Measurements from ENCODE around the gene NPLOC4. TPM values are rescaled to one million over a fixed set of nuclear protein-coding genes. Genes with fewer than 3 reads are reported as not detected.

The NPLOC4 gene
- total and polyA plus RNA-seq, 5 experiments from 2014 or later, result 46.3 to 101 (median 57.8) TPM

GRCh38 chr17:81646869-81647600 is 10.1 kb upstream of the NPLOC4 start:
- no peak overlapping the region for H3K27ac Mint-ChIP-seq

GRCh38 chr17:81644976-81645952 is 8.4 kb upstream of the NPLOC4 start:
- H3K4me3 Mint-ChIP-seq, result no peak overlapping the region
- H3K9me3 Mint-ChIP-seq, result peaks cover 0 to 8% (median 0%) of the 10 kb centered on the region in 9 donors
- H3K27me3 Mint-ChIP-seq, result peaks cover 0 to 23% (median 3%) of the 10 kb centered on the region in 5 donors
- POLR2A ChIA-PET, result no interaction called here
- ATAC-seq (no peak), DNase-seq (peak in 1 of 10 donors; percentile 57)
- H3K36me3 Mint-ChIP-seq, result no peaks in the 10 kb centered on the region
- peaks cover 0 to 4% (median 0%) of the 10 kb centered on the region in 4 donors for H3K4me1 Mint-ChIP-seq
- H3K27ac Mint-ChIP-seq, result no peak overlapping the region

More at GRCh38 chr17:81646869-81647600, 10.1 kb upstream of the NPLOC4 start:
- H3K27me3 Mint-ChIP-seq, result peaks cover 4 to 37% (median 9%) of the 10 kb centered on the region in 5 donors
- no peak for ATAC-seq
- peaks cover 2 to 5% (median 3%) of the 10 kb centered on the region in 4 donors for H3K4me1 Mint-ChIP-seq
- no peak overlapping the region for H3K4me3 Mint-ChIP-seq
- H3K9me3 Mint-ChIP-seq, result peaks cover 0 to 8% (median 0%) of the 10 kb centered on the region in 9 donors
- H3K36me3 Mint-ChIP-seq, result no peaks in the 10 kb centered on the region
- peak in 1 of 10 donors; percentile 14 for DNase-seq
- POLR2A ChIA-PET, result interaction anchor here (0.6 to 0.8 kb wide), 2 partner anchors 20 to 46 kb away, joined by 3 read pairs; no protein-coding TSS in a partner anchor

- H3K4me1 Mint-ChIP-seq, result peaks cover 0 to 4% (median 0%) of the 10 kb centered on the region in 4 donors
Observed at GRCh38 chr17:81644496-81644895, 7.6 kb upstream of the NPLOC4 start.

GRCh38 chr17:81641825-81642489 is 5.0 kb upstream of the NPLOC4 start:
- Mint-ChIP-seq H3K4me1 (peaks cover 0 to 8% (median 5%) of the 10 kb centered on the region in 4 donors), H3K27ac (peak overlapping the region in 1 of 10 donors; percentile 65)
- POLR2A ChIA-PET, result no interaction called here

More at GRCh38 chr17:81644496-81644895, 7.6 kb upstream of the NPLOC4 start:
- no peak overlapping the region for H3K27ac Mint-ChIP-seq
- H3K4me3 Mint-ChIP-seq, result no peak overlapping the region
- POLR2A ChIA-PET, result no interaction called here
- DNase-seq (peak in 1 of 10 donors; percentile 28), ATAC-seq (no peak)
- H3K27me3 Mint-ChIP-seq, result peaks cover 0 to 17% (median 1%) of the 10 kb centered on the region in 5 donors
- peaks cover 0 to 3% (median 0%) of the 10 kb centered on the region in 9 donors for H3K9me3 Mint-ChIP-seq
- H3K36me3 Mint-ChIP-seq, result no peaks in the 10 kb centered on the region

GRCh38 chr17:81640011-81640410 is 3.1 kb upstream of the NPLOC4 start:
- H3K27me3 Mint-ChIP-seq, result no peaks in the 10 kb centered on the region
- no peaks in the 10 kb centered on the region for H3K36me3 Mint-ChIP-seq
- DNase-seq (no peak), ATAC-seq (no peak)
- H3K9me3 Mint-ChIP-seq, result no peaks in the 10 kb centered on the region
- H3K4me3 Mint-ChIP-seq, result peak overlapping the region in 1 of 10 donors; percentile 62
- POLR2A ChIA-PET, result no interaction called here
- peaks cover 11 to 19% (median 14%) of the 10 kb centered on the region in 4 donors for H3K4me1 Mint-ChIP-seq
- H3K27ac Mint-ChIP-seq, result peak overlapping the region in 1 of 10 donors; percentile 56

More at GRCh38 chr17:81641825-81642489, 5.0 kb upstream of the NPLOC4 start:
- Mint-ChIP-seq H3K9me3 (no peaks in the 10 kb centered on the region), H3K27me3 (no peaks in the 10 kb centered on the region), H3K4me3 (no peak overlapping the region), H3K36me3 (no peaks in the 10 kb centered on the region)
- ATAC-seq (no peak), DNase-seq (no peak)

GRCh38 chr17:81638683-81639082 is 1.8 kb upstream of the NPLOC4 start:
- DNase-seq, result no peak
- no peaks in the 10 kb centered on the region for H3K9me3 Mint-ChIP-seq
- no peaks in the 10 kb centered on the region for H3K27me3 Mint-ChIP-seq
- POLR2A ChIA-PET, result interaction anchor here (0.7 kb wide), 2 partner anchors 20 to 86 kb away, joined by 3 to 6 read pairs; no protein-coding TSS in a partner anchor
- H3K4me3 Mint-ChIP-seq, result peak overlapping the region in 9 of 10 donors; percentile 13 to 59 (median 31)
- H3K4me1 Mint-ChIP-seq, result peaks cover 11 to 26% (median 17%) of the 10 kb centered on the region in 4 donors
- H3K36me3 Mint-ChIP-seq, result no peaks in the 10 kb centered on the region
- ATAC-seq, result no peak
- H3K27ac Mint-ChIP-seq, result peak overlapping the region in 4 of 10 donors; percentile 14 to 75 (median 48)

GRCh38 chr17:81635973-81636504 is 873 bp downstream of the NPLOC4 start:
- Mint-ChIP-seq H3K36me3 (peaks cover 0 to 8% (median 0%) of the 10 kb centered on the region in 3 donors), H3K27me3 (no peaks in the 10 kb centered on the region), H3K4me1 (peaks cover 9 to 36% (median 20%) of the 10 kb centered on the region in 4 donors), H3K4me3 (peak overlapping the region; percentile 87 to 96 (median 94)), H3K9me3 (no peaks in the 10 kb centered on the region), H3K27ac (peak overlapping the region; percentile 89 to 96 (median 92))
- ATAC-seq, result no peak
- no peak for DNase-seq
- POLR2A ChIA-PET, result interaction anchor here (0.7 to 1.6 kb wide), 4 partner anchors 26 to 1797 kb away, joined by 3 to 11 read pairs (median 5); partner anchors contain the start of genes CBX4, CCDC137 and OXLD1

- POLR2A ChIA-PET, result interaction anchor here (0.7 kb wide), 2 partner anchors 213 to 1796 kb away, joined by 3 read pairs; partner anchors contain the start of gene CBX4
- Mint-ChIP-seq H3K4me3 (peak overlapping the region; percentile 87 to 96 (median 94)), H3K27me3 (no peaks in the 10 kb centered on the region), H3K36me3 (peaks cover 0 to 13% (median 0%) of the 10 kb centered on the region in 3 donors), H3K27ac (peak overlapping the region in 9 of 10 donors; percentile 17 to 96 (median 91)), H3K4me1 (peaks cover 9 to 36% (median 20%) of the 10 kb centered on the region in 4 donors), H3K9me3 (no peaks in the 10 kb centered on the region)
- DNase-seq, result no peak
- ATAC-seq, result no peak
Observed at GRCh38 chr17:81635431-81635830, 1.5 kb downstream of the NPLOC4 start.

GRCh38 chr17:81631482-81631881 is 5.4 kb downstream of the NPLOC4 start:
- peaks cover 0 to 52% (median 8%) of the 10 kb centered on the region in 3 donors for H3K36me3 Mint-ChIP-seq
- POLR2A ChIA-PET, result interaction anchor here (0.6 to 0.7 kb wide), 2 partner anchors 17 to 412 kb away, joined by 3 to 5 read pairs; no protein-coding TSS in a partner anchor
- DNase-seq, result no peak
- H3K4me1 Mint-ChIP-seq, result peaks cover 8 to 31% (median 21%) of the 10 kb centered on the region in 4 donors
- no peak for ATAC-seq
- no peak overlapping the region for H3K4me3 Mint-ChIP-seq
- H3K27me3 Mint-ChIP-seq, result no peaks in the 10 kb centered on the region
- no peaks in the 10 kb centered on the region for H3K9me3 Mint-ChIP-seq
- peak overlapping the region in 3 of 10 donors; percentile 15 to 72 (median 16) for H3K27ac Mint-ChIP-seq

GRCh38 chr17:81630274-81630673 is 6.6 kb downstream of the NPLOC4 start:
- Mint-ChIP-seq H3K9me3 (peaks cover 0 to 2% (median 0%) of the 10 kb centered on the region in 9 donors), H3K27me3 (no peaks in the 10 kb centered on the region), H3K27ac (no peak overlapping the region), H3K4me3 (no peak overlapping the region), H3K4me1 (peaks cover 2 to 26% (median 11%) of the 10 kb centered on the region in 4 donors), H3K36me3 (peaks cover 3 to 64% (median 18%) of the 10 kb centered on the region in 3 donors)
- POLR2A ChIA-PET, result interaction anchor here (0.6 to 0.8 kb wide), 2 partner anchors 24 to 35 kb away, joined by 3 read pairs; no protein-coding TSS in a partner anchor
- no peak for DNase-seq
- no peak for ATAC-seq

- Mint-ChIP-seq H3K4me1 (peaks cover 4 to 26% (median 12%) of the 10 kb centered on the region in 4 donors), H3K9me3 (peaks cover 0 to 12% (median 2%) of the 10 kb centered on the region in 9 donors), H3K4me3 (no peak overlapping the region), H3K27ac (peak overlapping the region in 1 of 10 donors; percentile 50), H3K27me3 (no peaks in the 10 kb centered on the region), H3K36me3 (peaks cover 13 to 80% (median 38%) of the 10 kb centered on the region in 3 donors)
- ATAC-seq (no peak), DNase-seq (no peak)
- POLR2A ChIA-PET, result no interaction called here
Observed at GRCh38 chr17:81621494-81622130, 15.3 kb downstream of the NPLOC4 start.

Measured in naive thymus-derived CD8-positive, alpha-beta T cell (primary cell).